KOPT-K1 (cell line): ENCODE data around the gene FSTL5.

Experiments
- H3K27ac ChIP-seq: fragments of 200-600 bp; sonication (generic); 2 replicates; pipeline ENCODE4 v1.5.1; 2016; ENCODE audit warnings: antibody characterized with exemption, mild to moderate bottlenecking, low read depth, low read length; ENCODE audit not compliant: poor library complexity, severe bottlenecking
- H3K36me3 ChIP-seq: fragments of 200-600 bp; sonication (generic); 2 replicates; pipeline ENCODE4 v1.5.1; 2017; ENCODE audit warnings: antibody characterized with exemption, mild to moderate bottlenecking, low read length, moderate library complexity; ENCODE audit not compliant: insufficient read depth
- H3K9me3 ChIP-seq: fragments of 200-600 bp; sonication (generic); 2 replicates; pipeline ENCODE4 v1.5.1; 2017; ENCODE audit warnings: antibody characterized with exemption, low read length, mild to moderate bottlenecking; ENCODE audit not compliant: insufficient read depth, poor library complexity, severe bottlenecking

Gene FSTL5

DNA sequence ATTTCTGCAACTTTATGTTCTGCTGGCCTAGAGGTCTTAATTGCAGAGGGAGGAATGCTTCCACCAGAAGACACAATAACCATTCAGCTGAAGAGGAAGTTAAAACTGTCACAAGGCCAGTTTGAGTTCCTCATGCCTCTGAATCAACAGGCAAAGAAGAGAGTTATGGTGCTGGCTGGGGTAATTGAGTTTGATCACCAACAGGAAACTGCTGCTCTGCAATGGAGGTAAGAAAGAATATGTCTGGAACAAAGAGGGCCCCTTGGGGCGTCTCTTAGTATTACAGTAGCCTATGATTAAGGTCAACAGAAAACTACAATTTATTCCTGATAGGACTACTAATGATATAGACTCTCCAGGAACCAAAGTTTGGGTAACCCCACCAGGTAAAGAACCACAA is 744.0 kb downstream of the FSTL5 start:
- H3K9me3 ChIP-seq = no peaks in the 10 kb centered on the region
- no peak overlapping the region for H3K27ac ChIP-seq
- H3K36me3 ChIP-seq = no peaks in the 10 kb centered on the region

- Histone ChIP-seq H3K9me3 (no peaks in the 10 kb centered on the region), H3K36me3 (no peaks in the 10 kb centered on the region), H3K27ac (no peak overlapping the region)
Measured at GRCh38 chr4:161411901-161412300, 751.9 kb downstream of the FSTL5 start.

DNA sequence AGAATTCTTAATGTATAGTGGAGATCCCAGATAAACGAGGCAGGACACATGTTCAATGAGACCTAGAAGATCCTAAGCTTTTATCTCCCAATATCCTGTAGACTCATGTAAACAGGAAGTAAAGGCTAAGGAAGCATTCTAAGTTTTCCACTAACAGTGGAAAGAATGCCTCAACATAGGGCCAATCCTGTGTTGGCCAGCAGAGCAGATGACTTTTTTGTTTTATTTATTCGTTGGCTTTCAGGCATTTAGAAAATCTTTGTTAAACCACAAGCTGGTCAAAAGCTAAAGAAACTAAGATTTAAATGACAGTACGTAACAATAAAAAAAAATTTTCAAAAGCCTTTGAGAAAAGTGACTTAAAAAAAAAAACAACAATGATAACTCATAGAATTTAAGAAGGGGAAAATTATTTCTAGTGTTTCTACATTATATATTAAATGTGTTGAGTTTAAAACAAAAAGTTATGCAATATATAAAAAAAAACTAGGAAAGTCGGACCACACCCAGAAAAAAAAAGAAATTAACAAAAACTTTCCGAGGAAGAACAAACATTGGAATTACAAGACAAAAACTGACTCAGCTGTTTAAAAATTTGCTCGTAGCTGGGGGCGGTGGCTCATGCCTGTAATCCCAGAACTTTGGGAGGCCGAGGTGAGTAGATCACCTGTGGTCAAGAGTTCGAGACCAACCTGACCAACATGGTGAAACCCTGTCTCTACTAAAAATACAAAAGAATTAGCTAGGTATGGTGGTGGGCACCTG is 759.3 kb downstream of the FSTL5 start:
- Histone ChIP-seq H3K36me3 (no peaks in the 10 kb centered on the region), H3K9me3 (no peaks in the 10 kb centered on the region), H3K27ac (no peak overlapping the region)

DNA sequence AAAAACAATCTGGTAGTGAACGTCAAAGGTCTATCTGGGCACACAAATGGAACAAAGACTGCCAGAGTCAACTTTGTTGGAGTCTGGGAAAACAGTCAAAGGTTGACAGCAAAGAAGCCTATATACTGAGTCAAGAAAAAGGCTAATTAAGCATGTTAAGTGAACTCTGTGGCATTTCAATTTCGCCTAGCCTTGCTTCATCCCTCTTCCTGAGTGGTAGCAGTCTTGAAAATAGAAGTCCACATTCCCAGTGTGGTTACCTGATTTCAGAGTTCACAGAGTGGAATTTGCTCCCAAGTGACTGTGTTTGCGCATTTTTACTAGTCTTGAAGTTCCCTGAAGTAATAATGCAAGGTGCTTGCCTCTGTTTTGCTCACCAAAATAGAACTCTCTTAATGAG is 760.0 kb downstream of the FSTL5 start:
- no peak overlapping the region for H3K27ac ChIP-seq
- no peaks in the 10 kb centered on the region for H3K36me3 ChIP-seq
- no peaks in the 10 kb centered on the region for H3K9me3 ChIP-seq

DNA sequence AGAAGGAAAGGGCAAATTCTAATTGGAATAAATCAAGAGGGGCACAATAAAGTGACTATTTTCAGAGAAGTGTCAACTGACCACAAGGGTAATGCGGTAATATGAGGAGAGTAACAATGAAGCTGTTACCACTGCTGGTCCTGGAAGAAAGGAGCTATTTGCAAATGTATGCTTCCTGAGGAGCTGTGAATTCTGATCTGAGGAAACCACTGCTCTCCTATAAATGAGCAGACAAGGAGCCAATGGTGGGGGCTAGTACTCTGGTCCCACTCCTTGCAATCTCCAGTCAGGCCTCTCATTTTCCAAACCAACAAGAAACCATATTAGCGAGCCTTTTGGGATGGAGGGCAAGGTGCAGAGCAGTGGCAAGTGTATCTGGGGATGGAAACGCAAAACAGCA is 770.2 kb downstream of the FSTL5 start:
- Histone ChIP-seq H3K36me3 (no peaks in the 10 kb centered on the region), H3K27ac (no peak overlapping the region), H3K9me3 (no peaks in the 10 kb centered on the region)

GRCh38 chr4:161382655-161383054 is 781.1 kb downstream of the FSTL5 start:
- Histone ChIP-seq H3K27ac (no peak overlapping the region), H3K9me3 (no peaks in the 10 kb centered on the region), H3K36me3 (no peaks in the 10 kb centered on the region)

DNA sequence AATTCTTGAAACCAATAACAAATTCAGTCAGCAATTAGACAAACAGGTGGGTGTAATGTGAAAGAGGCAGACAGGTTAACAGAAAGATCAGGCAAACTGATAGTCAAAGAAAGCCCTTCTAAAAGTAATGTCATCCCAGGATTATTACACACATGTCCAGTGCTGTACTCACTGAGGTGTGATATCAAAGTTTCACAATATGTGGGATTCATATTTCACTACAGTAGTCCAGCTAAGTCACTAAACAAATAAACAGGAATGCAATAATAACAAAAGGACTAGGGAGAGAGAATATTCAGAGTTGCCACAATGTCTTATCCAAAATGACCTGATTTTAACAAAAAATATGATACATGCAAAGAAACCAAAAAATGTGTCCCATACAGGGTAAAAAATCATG is 787.5 kb downstream of the FSTL5 start:
- H3K9me3 ChIP-seq = no peaks in the 10 kb centered on the region
- no peak overlapping the region for H3K27ac ChIP-seq

DNA sequence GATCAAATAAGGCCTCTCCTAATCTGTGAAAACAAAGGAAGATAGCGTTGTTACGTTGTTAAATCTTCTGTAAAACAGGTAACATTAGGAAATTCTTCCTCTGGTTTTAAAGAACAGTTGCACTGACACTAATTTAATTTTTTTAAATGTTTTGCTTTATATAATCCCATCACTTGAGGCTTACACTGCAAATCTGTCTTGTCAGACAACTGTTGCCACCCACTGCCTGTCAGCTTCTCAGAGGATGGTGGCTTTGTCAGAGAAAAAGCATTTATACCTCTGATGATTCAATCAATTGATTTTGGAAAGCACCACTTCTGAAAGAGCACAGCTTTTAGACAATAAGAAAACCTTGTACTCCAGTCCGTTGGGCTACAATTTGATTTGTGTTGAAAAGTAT is 799.1 kb downstream of the FSTL5 start:
- Histone ChIP-seq H3K36me3 (no peaks in the 10 kb centered on the region), H3K9me3 (no peaks in the 10 kb centered on the region), H3K27ac (no peak overlapping the region)

More for the DNA sequence above, 787.5 kb downstream of the FSTL5 start:
- no peaks in the 10 kb centered on the region for H3K36me3 ChIP-seq

GRCh38 chr4:161360982-161361381 is 802.8 kb downstream of the FSTL5 start:
- Histone ChIP-seq H3K9me3 (no peaks in the 10 kb centered on the region), H3K36me3 (no peaks in the 10 kb centered on the region), H3K27ac (no peak overlapping the region)

DNA sequence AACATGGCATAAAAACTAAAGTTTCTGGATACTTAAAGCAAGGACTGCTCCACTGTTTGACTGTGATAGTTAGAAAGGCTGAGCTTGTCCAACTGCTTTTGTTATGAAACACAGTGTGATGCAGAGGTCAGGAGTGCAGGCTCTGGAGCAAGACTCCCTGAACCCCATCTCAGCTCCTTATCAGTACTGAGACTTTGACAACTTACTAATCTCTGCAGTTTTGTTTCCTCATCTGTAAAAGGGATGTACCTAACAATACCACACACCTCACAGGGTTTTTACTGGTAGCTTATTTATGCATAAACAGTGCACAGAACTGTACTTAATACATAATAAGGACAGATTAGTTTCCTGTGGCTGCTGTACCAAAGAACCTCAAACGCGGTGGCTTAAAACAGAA is 804.3 kb downstream of the FSTL5 start:
- Histone ChIP-seq H3K27ac (no peak overlapping the region), H3K9me3 (no peaks in the 10 kb centered on the region), H3K36me3 (no peaks in the 10 kb centered on the region)

- Histone ChIP-seq H3K9me3 (no peaks in the 10 kb centered on the region), H3K36me3 (no peaks in the 10 kb centered on the region), H3K27ac (no peak overlapping the region)
Measured at GRCh38 chr4:161356351-161356750, 807.4 kb downstream of the FSTL5 start.

DNA sequence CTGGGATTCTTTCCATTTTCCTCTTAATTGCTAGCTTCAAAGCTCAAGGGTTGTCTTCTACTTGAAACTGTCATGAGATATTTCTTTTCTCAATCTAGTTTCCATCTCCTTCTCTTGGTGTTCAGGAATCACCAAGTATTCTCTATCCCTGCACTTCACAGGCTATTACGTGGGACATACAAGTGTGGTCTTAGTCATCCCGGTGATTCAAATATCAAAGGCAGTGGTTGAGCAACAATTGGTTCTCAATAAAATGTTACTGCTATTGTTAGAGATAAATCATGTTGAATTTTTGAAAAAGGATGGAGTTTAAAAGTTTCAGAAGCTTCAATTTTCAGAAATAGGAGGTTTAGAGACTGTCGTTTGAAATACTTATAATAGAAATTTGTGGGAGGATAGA is 812.9 kb downstream of the FSTL5 start:
- H3K36me3 ChIP-seq = no peaks in the 10 kb centered on the region
- H3K27ac ChIP-seq = no peak overlapping the region
- H3K9me3 ChIP-seq = no peaks in the 10 kb centered on the region

DNA sequence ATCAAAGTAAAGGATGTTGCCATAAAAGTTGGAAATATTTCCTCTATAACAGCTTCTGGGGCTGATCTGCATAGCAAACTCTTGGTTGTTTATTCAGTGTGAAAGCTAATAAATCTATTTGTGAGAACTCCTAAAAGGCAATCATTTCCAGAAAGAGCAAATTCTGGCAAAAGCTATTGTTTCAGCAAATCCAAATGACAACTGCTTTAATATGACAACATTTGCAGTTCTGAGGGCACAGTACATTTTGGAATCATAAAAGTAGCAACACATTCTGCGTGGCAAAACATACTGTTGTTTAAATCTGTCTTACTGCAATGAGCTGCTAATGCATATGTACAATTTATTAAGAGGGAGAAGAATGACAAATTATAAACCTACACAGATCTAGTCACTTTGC is 818.1 kb downstream of the FSTL5 start:
- Histone ChIP-seq H3K9me3 (no peaks in the 10 kb centered on the region), H3K36me3 (no peaks in the 10 kb centered on the region), H3K27ac (no peak overlapping the region)

- Histone ChIP-seq H3K27ac (no peak overlapping the region), H3K9me3 (no peaks in the 10 kb centered on the region), H3K36me3 (no peaks in the 10 kb centered on the region)
Measured at GRCh38 chr4:161343569-161343950, 820.2 kb downstream of the FSTL5 start.

DNA sequence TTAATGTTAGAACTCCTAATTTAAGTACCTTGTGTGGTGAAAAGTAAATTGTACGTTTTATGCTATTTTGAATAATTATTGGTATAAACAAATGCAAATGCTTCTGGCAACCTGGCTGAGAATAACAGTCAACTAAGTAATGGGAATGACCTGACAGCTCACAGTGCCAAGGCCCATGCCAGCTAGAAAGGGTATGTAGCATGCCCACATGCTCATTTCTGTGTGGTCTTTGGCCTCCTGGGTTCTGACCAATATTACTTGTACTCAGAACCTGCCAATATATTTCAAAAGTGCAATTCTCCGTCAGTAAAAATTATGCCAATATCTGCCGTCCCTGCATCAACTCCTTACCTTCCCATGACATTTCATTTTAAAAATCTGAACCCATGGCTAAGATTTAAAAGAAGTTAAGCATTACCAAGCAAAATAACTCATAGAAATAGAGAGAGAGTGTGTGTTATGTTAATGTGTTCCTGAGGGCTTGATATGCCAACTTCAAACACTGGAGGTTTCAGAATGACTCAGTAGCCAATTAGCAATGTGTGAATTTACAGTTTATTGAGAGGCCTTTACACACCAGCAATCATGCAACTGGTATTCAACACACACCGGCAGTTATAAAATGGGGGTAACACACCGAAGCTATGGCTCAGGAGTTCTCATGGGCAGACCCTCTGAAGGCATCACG is 820.8 kb downstream of the FSTL5 start:
- Histone ChIP-seq H3K9me3 (no peaks in the 10 kb centered on the region), H3K36me3 (no peaks in the 10 kb centered on the region), H3K27ac (no peak overlapping the region)

DNA sequence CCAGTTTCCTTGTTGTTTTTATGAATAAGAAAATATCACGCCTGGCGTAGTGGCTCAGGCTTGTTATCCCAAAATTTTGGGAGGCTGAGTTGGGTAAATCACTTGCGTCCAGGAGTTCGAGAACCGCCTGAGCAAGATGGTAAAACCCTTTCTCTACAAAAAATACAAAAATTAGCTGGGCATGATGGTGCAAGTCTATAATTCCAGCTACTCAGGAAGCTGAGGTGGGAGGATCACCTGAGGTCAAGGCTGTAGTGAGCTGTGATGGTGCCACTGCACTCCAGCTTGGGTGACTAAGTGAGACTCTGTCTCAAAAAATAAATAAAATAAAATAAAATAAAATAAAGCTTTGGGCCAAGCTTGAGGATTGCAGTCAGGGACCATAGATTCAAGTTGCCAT is 827.2 kb downstream of the FSTL5 start:
- Histone ChIP-seq H3K9me3 (no peaks in the 10 kb centered on the region), H3K36me3 (no peaks in the 10 kb centered on the region), H3K27ac (no peak overlapping the region)
